H1 (cell line): ENCODE results near the gene STX8.

Source experiments
- CBX8 ChIP-seq: fragments of 300-800, 300-1000 bp; sonication (generic); IDR thresholded peaks from 2 replicates; pipeline ENCODE4 v1.7.1; 2016; ENCODE audit warnings: low read depth, low read length, borderline replicate concordance
- CTCF ChIP-seq, 3 experiments: IDR thresholded peaks; 1 replicate in 2 of 3; 2 replicates in 1 of 3; pipeline versions ENCODE4 v1.5.1 to v1.6.1; 2011; ENCODE audit warnings: low read length in 3 of 3, mild to moderate bottlenecking in 3 of 3, inconsistent platforms in 2 of 3, low read depth in 1 of 3, moderate library complexity in 1 of 3; ENCODE audit not compliant: insufficient read depth in 1 of 3; ENCODE audit errors: control extremely low read depth in 1 of 3
- EZH2 ChIP-seq: fragments of 200-600 bp; sonication (generic); IDR thresholded peaks from 2 replicates; pipeline ENCODE4 v1.7.1; 2012; ENCODE audit warnings: low read depth, mild to moderate bottlenecking, moderate library complexity, low read length, inconsistent platforms; ENCODE audit not compliant: severe bottlenecking
- RAD21 ChIP-seq, 2 experiments: IDR thresholded peaks in 1 of 2; conservative IDR thresholded peaks in 1 of 2; 2 replicates each; pipeline ENCODE4 v1.6.1; 2011; ENCODE audit warnings: low read depth in 2 of 2, low read length in 2 of 2, improper control_type of control experiment in 1 of 2, inconsistent platforms in 1 of 2, mild to moderate bottlenecking in 1 of 2, moderate library complexity in 1 of 2
- TAF1 ChIP-seq: IDR thresholded peaks from 2 replicates; pipeline ENCODE4 v1.6.1; 2011; ENCODE audit warnings: mild to moderate bottlenecking, low read depth, low read length
- YY1 ChIP-seq: IDR thresholded peaks from 2 replicates; pipeline ENCODE4 v1.6.1; 2011; ENCODE audit warnings: low read depth, mild to moderate bottlenecking, low read length

DNA sequence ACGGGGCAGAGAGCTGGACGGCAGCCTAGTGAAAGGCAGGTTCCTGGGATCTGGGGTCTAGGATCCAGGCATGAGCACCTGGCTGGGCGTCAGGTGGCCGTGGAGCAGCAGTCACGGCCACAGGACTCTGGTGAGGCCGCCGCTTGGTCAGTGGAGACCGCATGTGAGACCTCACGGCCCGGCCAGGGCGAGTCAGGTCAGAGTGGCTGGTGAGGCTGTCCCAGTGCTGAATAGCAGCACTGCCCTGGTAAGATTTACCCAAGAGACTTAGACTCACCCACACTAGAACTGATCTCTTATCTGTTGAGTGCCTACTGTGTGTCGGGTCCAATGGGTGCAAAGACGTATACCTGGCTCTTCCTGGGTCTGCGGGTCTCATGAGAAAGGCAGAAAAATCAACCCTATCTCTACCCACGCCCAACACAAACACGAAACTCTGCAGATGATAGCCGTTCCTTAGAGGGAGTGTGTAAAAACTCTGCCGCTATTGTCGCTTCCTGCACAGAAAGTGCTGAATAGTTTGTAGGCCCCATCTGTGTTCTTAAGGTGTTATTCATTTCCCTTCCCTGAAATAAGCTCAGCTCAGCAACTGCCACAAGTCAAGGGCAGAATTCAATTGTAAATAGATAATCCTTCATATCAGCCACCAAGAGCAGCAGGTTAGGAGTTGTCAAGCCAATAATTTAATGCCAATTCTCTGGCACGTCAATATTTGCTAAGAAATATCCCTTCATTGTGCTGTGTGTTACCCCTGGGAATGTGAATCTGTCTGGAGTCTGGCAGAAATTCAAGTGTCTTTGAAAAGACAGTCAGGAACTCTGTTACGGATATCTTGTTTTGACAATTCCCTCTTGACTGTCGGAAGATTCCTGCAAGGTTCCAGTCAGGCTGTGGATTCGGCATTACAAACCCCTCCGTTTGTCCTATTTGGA lies 314.3 kb downstream of the STX8 start:
- no peak for TF ChIP-seq CTCF (IDR thresholded peaks at IDR 0.05; ENCODE audit: control extremely low read depth in 1 of 3, insufficient read depth in 1 of 3, low read depth in 1 of 3, low read length in 3 of 3)
- no peak for TF ChIP-seq TAF1
- TF ChIP-seq YY1: no peak
- no peak for TF ChIP-seq EZH2
- no peak for TF ChIP-seq RAD21 (IDR thresholded peaks at IDR 0.05 in 1 of 2, conservative IDR thresholded peaks at IDR 0.05 in 1 of 2; ENCODE audit: low read depth in 2 of 2, low read length in 2 of 2)
- no peak for TF ChIP-seq CBX8
